Parathyroid adenoma (tissue), 2 donors: ENCODE results near the gene MIPOL1.

ENCODE experiments used
- H2AFZ ChIP-seq: fragments of 300-600 bp; sonication (generic); one replicate; pipeline ENCODE4 v1.7.0; 2017; ENCODE audit warnings: antibody characterized with exemption, mild to moderate bottlenecking
- H3K27ac ChIP-seq: fragments of 300-600 bp; sonication (generic); one replicate; pipeline ENCODE4 v1.7.0; 2017
- H3K27me3 ChIP-seq: fragments of 300-600 bp; sonication (generic); one replicate; pipeline ENCODE4 v1.7.0; 2017; ENCODE audit warnings: low read length; ENCODE audit not compliant: control insufficient read depth, insufficient read depth
- H3K36me3 ChIP-seq: fragments of 300-600 bp; sonication (generic); one replicate; pipeline ENCODE4 v1.7.0; 2017; ENCODE audit warnings: low read length; ENCODE audit not compliant: control insufficient read depth, insufficient read depth
- H3K4me1 ChIP-seq: fragments of 300-600 bp; sonication (generic); one replicate; pipeline ENCODE4 v1.7.0; 2017; ENCODE audit warnings: control low read depth
- H3K4me2 ChIP-seq: fragments of 300-600 bp; sonication (generic); one replicate; pipeline ENCODE4 v1.7.0; 2017; ENCODE audit warnings: low read length
- H3K4me3 ChIP-seq: fragments of 300-600 bp; sonication (generic); one replicate; pipeline ENCODE4 v1.7.0; 2017; ENCODE audit warnings: low read depth, low read length
- H3K79me2 ChIP-seq: fragments of 300-600 bp; sonication (generic); one replicate; pipeline ENCODE4 v1.7.0; 2017; ENCODE audit warnings: control low read depth
- H3K9ac ChIP-seq: fragments of 300-600 bp; sonication (generic); one replicate; pipeline ENCODE4 v1.7.0; 2017; ENCODE audit warnings: mild to moderate bottlenecking
- H3K9me3 ChIP-seq: fragments of 300-600 bp; sonication (generic); one replicate; pipeline ENCODE4 v1.7.0; 2017; ENCODE audit warnings: low read length; ENCODE audit not compliant: control insufficient read depth
- TF ChIP-seq, protein P1 (sequence below): fragments of 300-600 bp; sonication (generic); IDR thresholded peaks from one replicate; pipeline ENCODE4 v1.7.0; 2017; ENCODE audit warnings: antibody characterized with exemption, mild to moderate bottlenecking
- donor health status: primary hyperparathyroidism.

MIPOL1 gene

DNA sequence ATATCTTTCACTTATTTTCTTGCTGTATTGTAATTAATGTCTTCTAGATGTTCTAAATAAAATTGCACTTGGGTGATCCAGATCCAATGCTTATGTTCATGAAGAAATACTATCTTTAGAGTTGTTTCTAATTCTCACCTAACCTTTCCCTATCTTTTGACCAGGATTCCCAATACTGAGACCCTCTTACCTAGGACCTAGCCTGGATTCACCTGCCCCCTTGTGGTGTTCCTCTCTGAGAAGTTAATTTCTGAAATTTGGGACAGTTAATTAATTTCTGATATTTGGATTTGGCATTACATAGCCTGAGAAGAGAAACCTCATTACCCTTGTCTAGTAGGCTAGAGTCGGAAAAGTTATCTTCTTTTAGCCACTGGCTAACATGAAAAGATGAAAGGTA lies 367.8 kb downstream of the MIPOL1 start:
- H3K4me1 ChIP-seq: no peaks in the 10 kb centered on the region
- H3K4me2 ChIP-seq: no peak overlapping the region
- H3K27me3 ChIP-seq: no peaks in the 10 kb centered on the region
- no peaks in the 10 kb centered on the region for H3K9me3 ChIP-seq
- no peak overlapping the region for H3K27ac ChIP-seq
- no peaks in the 10 kb centered on the region for H3K79me2 ChIP-seq
- H3K9ac ChIP-seq: no peak overlapping the region
- no peak overlapping the region for H2AFZ ChIP-seq
- no peak overlapping the region for H3K4me3 ChIP-seq
- TF ChIP-seq, protein P1, sequence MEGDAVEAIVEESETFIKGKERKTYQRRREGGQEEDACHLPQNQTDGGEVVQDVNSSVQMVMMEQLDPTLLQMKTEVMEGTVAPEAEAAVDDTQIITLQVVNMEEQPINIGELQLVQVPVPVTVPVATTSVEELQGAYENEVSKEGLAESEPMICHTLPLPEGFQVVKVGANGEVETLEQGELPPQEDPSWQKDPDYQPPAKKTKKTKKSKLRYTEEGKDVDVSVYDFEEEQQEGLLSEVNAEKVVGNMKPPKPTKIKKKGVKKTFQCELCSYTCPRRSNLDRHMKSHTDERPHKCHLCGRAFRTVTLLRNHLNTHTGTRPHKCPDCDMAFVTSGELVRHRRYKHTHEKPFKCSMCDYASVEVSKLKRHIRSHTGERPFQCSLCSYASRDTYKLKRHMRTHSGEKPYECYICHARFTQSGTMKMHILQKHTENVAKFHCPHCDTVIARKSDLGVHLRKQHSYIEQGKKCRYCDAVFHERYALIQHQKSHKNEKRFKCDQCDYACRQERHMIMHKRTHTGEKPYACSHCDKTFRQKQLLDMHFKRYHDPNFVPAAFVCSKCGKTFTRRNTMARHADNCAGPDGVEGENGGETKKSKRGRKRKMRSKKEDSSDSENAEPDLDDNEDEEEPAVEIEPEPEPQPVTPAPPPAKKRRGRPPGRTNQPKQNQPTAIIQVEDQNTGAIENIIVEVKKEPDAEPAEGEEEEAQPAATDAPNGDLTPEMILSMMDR: no peak
- H3K36me3 ChIP-seq: no peaks in the 10 kb centered on the region

DNA sequence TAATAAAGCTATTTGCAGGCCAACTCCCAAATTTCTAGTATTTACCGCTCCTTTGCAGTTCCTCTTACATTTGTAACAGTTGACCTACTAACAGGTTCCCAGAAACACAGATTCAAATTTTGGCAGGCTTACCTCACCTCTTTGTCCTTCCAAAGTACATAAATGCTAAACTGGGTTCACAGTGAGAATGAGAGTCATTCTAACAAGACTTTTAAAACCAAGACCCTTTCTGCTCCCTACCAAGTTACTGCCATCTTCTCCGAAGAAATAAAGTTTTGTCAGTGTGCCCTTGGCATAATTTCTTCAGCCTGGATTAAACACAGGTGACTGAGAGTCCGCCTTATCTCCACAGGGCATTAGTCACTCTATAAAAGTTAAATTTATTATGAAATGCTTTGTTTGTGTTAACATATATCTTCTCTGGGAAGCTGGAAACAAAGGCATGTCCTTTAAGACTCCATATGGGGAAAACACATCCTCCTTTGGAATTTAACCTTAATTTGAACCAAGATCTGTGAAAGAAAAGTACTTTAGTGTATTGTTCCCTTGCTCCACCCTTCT lies 369.2 kb downstream of the MIPOL1 start:
- Histone ChIP-seq H3K27me3 (no peaks in the 10 kb centered on the region), H2AFZ (no peak overlapping the region), H3K4me1 (no peaks in the 10 kb centered on the region), H3K9ac (no peak overlapping the region), H3K9me3 (no peaks in the 10 kb centered on the region), H3K4me3 (no peak overlapping the region), H3K36me3 (no peaks in the 10 kb centered on the region), H3K27ac (no peak overlapping the region), H3K4me2 (no peak overlapping the region), H3K79me2 (no peaks in the 10 kb centered on the region)
- TF ChIP-seq, protein P1: no peak

DNA sequence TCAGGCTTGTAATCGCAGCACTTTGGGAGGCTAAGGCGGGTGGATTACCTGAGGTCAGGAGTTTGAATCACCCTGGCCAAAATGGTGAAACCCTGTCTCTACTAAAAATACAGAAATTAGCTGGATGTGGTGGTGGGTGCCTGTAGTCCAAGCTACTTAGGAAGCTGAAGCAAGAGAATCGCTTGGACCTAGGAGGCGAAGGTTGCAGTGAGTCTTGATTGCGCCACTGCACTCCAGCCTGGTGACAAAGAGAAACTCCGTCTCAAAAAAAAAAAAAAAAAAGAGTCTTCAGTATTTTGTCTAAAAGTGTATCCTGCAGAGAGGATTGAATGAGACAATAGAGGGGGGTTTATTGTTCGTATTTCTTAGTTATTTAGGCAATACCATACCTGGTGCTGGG lies 372.0 kb downstream of the MIPOL1 start:
- Histone ChIP-seq H3K4me1 (no peaks in the 10 kb centered on the region), H3K27me3 (peaks cover 3% of the 10 kb centered on the region), H3K36me3 (no peaks in the 10 kb centered on the region), H3K79me2 (no peaks in the 10 kb centered on the region), H3K9me3 (no peaks in the 10 kb centered on the region), H3K4me2 (no peak overlapping the region), H3K27ac (no peak overlapping the region), H2AFZ (no peak overlapping the region), H3K4me3 (no peak overlapping the region), H3K9ac (no peak overlapping the region)
- TF ChIP-seq, protein P1: no peak

DNA sequence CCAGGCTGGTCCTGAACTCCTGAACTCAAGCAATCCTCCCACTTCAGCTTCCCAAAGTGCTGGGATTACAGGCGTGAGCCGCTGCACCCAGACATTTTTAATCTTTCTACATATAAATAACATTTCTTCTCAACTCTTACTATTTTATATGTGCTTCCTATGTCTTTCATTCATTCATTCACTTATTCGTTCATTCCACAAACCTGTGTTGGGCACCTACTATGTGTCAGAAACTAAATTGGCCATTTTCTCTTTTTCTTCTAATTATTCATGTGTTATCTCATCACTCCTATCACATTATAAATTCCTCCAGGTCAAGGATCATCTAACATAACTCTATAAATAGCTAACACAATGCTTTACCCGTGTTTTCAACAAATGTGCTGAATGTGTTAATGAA lies 373.7 kb downstream of the MIPOL1 start:
- H3K4me1 ChIP-seq: no peaks in the 10 kb centered on the region
- no peak overlapping the region for H3K4me3 ChIP-seq
- H3K27ac ChIP-seq: no peak overlapping the region
- no peak overlapping the region for H2AFZ ChIP-seq
- no peak overlapping the region for H3K4me2 ChIP-seq
- no peaks in the 10 kb centered on the region for H3K36me3 ChIP-seq
- peaks cover 3% of the 10 kb centered on the region for H3K27me3 ChIP-seq
- H3K9ac ChIP-seq: no peak overlapping the region
- H3K9me3 ChIP-seq: no peaks in the 10 kb centered on the region
- TF ChIP-seq, protein P1: no peak
- no peaks in the 10 kb centered on the region for H3K79me2 ChIP-seq

DNA sequence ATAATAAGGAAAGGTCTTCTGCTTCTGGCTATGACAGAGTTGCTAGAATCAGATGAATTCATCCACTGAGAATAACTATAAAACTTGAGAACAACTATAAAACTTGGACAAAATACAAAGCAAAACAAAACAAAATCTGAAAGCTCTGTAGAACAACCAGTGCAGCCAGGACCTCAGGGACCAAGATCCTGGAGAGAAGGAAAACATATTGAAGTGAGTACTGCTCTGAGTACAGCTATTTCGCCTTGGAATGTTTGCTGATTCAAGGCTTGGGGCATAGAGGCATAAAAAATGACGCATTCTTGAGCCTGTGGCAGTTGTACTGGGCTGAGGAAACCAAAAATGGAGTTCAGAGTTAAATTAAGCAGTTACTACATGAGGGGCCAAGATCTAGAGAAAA lies 375.6 kb downstream of the MIPOL1 start:
- Histone ChIP-seq H3K4me3 (no peak overlapping the region), H3K9me3 (no peaks in the 10 kb centered on the region), H3K4me1 (no peaks in the 10 kb centered on the region), H3K79me2 (no peaks in the 10 kb centered on the region), H3K27me3 (peaks cover 5% of the 10 kb centered on the region), H3K27ac (no peak overlapping the region), H3K9ac (no peak overlapping the region), H3K4me2 (no peak overlapping the region), H3K36me3 (no peaks in the 10 kb centered on the region), H2AFZ (no peak overlapping the region)
- TF ChIP-seq, protein P1: no peak
